CD4-positive, alpha-beta memory T cell (primary cell): Measurements from ENCODE around the gene FUOM. TPM values are rescaled to one million over a fixed set of nuclear protein-coding genes. Genes with fewer than 3 reads are reported as not detected.
"Not testable (repeated sequence)": the region's sequence is repeated elsewhere in the genome, so short reads cannot be mapped to it uniquely, and the experiment has no call there.

Experiments
- CTCF ChIA-PET: fragments of 350-600 bp; sonication (Branson Sonifier 250); formaldehyde crosslinking; loops from one replicate; lab custom pipeline; 2021; ENCODE audit warnings: inconsistent platforms; ENCODE audit not compliant: partially characterized antibody; lab: Charles Lee
- POLR2A ChIA-PET: fragments of 350-600 bp; sonication (Branson Sonifier 250); formaldehyde crosslinking; loops from one replicate; lab custom pipeline; 2021; ENCODE audit not compliant: partially characterized antibody; lab: Charles Lee
- DNase-seq, 5 donors: peaks; one replicate each; pipeline versions ENCODE4 v3.0.0 to v3.0.0-alpha.2; 2020 to 2022; ENCODE audit warnings: mixed read lengths in 1 of 5
- H3K27ac ChIP-seq: one replicate; pipeline ENCODE4 v1.7.0; 2013; ENCODE audit warnings: low read depth, low read length
- H3K27me3 ChIP-seq: 2 replicates; pipeline ENCODE4 v1.7.0; 2013; ENCODE audit warnings: mild to moderate bottlenecking, low read length, moderate library complexity; ENCODE audit not compliant: insufficient read depth
- H3K36me3 ChIP-seq: 2 replicates; pipeline ENCODE4 v1.7.0; 2013; ENCODE audit warnings: mild to moderate bottlenecking, low read length, moderate library complexity; ENCODE audit not compliant: insufficient read depth
- H3K4me1 ChIP-seq: 2 replicates; pipeline ENCODE4 v1.7.0; 2013; ENCODE audit warnings: mild to moderate bottlenecking, low read length, moderate library complexity; ENCODE audit not compliant: insufficient read depth
- H3K4me3 ChIP-seq, 2 donors: one replicate each; pipeline ENCODE4 v1.7.0; 2013; ENCODE audit warnings: low read length in 2 of 2, mild to moderate bottlenecking in 1 of 2
- H3K9me3 ChIP-seq, 2 donors: one replicate each; pipeline ENCODE4 v1.7.0; 2013; ENCODE audit warnings: low read length in 2 of 2, control low read depth in 1 of 2; ENCODE audit not compliant: control insufficient read depth in 1 of 2
- H3K27ac Mint-ChIP-seq, 7 donors: one replicate each; pipeline ENCODE4 v1.8.0; 2020 to 2021; ENCODE audit warnings: mixed read lengths in 7 of 7, mild to moderate bottlenecking in 6 of 7, inconsistent platforms in 3 of 7, moderate library complexity in 3 of 7
- H3K27me3 Mint-ChIP-seq, 2 donors: one replicate each; pipeline ENCODE4 v1.8.0; 2020 to 2021; ENCODE audit warnings: mixed read lengths in 2 of 2
- H3K36me3 Mint-ChIP-seq, 2 donors: one replicate each; pipeline ENCODE4 v1.8.0; 2020 to 2021; ENCODE audit warnings: mixed read lengths in 2 of 2, inconsistent platforms in 1 of 2, mild to moderate bottlenecking in 1 of 2
- H3K4me1 Mint-ChIP-seq, 4 donors: one replicate each; pipeline ENCODE4 v1.8.0; 2020 to 2021; ENCODE audit warnings: mixed read lengths in 4 of 4, mild to moderate bottlenecking in 1 of 4
- H3K4me3 Mint-ChIP-seq, 8 donors: one replicate each; pipeline ENCODE4 v1.8.0; 2020 to 2021; ENCODE audit warnings: mixed read lengths in 8 of 8, mild to moderate bottlenecking in 7 of 8, moderate library complexity in 6 of 8, inconsistent platforms in 3 of 8
- H3K9me3 Mint-ChIP-seq, 8 donors: one replicate each; pipeline ENCODE4 v1.8.0; 2020 to 2021; ENCODE audit warnings: mixed read lengths in 8 of 8, mild to moderate bottlenecking in 5 of 8, inconsistent platforms in 3 of 8, moderate library complexity in 1 of 8
- intact Hi-C: fragments of 100-400 bp; cut with micrococcal nuclease; formaldehyde crosslinking; loops from one replicate; pipeline ENCODE4 v1.15.1; 2023
- polyA plus RNA-seq, 2 donors: library from polyadenylated mRNA; unstranded; fragments of 300-500 nt; fragmentation: Illumina TruSeq; gene quantifications; one replicate each; pipeline ENCODE4 v1.2.3, GENCODE V29; 2021
- total RNA-seq, 2 experiments: library from RNA; stranded (reverse); gene quantifications; one replicate each; pipeline ENCODE4 v1.2.3, GENCODE V29; 2021

Gene FUOM
- total and polyA plus RNA-seq, 4 experiments from 2014 or later: 15.6 to 18.1 (median 16.7) TPM

DNA sequence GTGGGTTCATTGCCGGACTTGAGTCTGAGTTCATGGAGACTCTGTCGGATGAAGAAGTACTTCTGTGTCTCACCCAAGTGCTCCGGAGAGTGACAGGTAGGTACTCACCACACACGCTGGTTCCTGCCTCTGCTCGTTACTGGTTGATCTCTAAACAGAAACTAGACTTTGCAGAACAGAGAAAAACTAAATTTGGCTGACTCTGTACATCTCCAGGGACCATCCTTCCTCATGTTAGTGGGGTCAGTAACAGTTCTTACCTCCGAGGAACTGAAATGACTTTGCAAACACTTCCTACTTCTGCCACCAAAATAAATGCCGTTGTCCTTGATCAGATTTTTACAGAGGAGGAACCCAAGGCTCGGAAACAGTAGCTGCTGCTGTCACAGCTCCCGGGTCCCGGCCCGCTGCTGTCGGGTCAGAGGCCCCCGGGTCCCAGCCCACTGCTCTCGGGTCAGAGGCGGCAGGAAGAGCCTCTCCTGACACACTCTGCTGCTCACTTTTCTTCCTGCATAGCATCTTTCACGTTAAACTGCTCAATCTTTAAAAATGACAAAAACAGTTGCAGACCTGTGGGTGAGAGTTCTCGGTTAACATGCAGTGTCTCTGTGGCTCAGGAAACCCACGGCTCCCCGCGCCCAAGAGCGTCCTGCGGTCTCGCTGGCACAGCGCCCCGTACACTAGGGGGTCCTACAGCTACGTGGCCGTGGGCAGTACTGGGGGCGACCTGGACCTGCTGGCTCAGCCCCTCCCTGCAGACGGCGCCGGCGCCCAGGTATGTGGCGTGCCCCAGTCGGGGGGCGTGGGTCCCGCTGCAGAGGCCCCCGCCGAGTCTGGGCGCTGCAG is 31.4 kb upstream of the FUOM start:
- Mint-ChIP-seq H3K36me3 (peaks cover 4 to 7% of the 10 kb centered on the region in 2 donors), H3K27ac (peak overlapping the region; percentile 89 to 98 (median 94)), H3K4me1 (peaks cover 21 to 46% (median 33%) of the 10 kb centered on the region in 4 donors), H3K27me3 (no peaks in the 10 kb centered on the region), H3K4me3 (peak overlapping the region; percentile 79 to 93 (median 90)), H3K9me3 (peaks cover 0 to 2% (median 0%) of the 10 kb centered on the region in 8 donors)
- H3K27ac ChIP-seq: peak overlapping the region; percentile 47
- no peaks in the 10 kb centered on the region for H3K27me3 ChIP-seq
- peak; percentile 33 to 68 (median 40) for DNase-seq
- ChIA-PET CTCF (interaction anchor here (1.1 to 2.9 kb wide), 5 partner anchors 13 to 82 kb away, joined by 3 to 26 read pairs (median 6); no protein-coding TSS in a partner anchor), POLR2A (interaction anchor here (0.9 to 5.2 kb wide), 12 partner anchors 9 to 113 kb away, joined by 3 to 68 read pairs (median 4); partner anchors contain the start of genes CALY, ECHS1, FUOM and PAOX)
- intact Hi-C loops: loop anchor here (1.0 to 2.0 kb wide), 3 partner anchors 10 to 60 kb away; partner anchors contain the start of genes ECHS1 and PAOX
- no peaks in the 10 kb centered on the region for H3K9me3 ChIP-seq
- H3K4me3 ChIP-seq: peak overlapping the region; percentile 30 to 46
- H3K4me1 ChIP-seq: peaks cover 50% of the 10 kb centered on the region
- H3K36me3 ChIP-seq: no peaks in the 10 kb centered on the region

- no peaks in the 10 kb centered on the region for H3K27me3 ChIP-seq
- Mint-ChIP-seq H3K36me3 (peaks cover 4 to 7% of the 10 kb centered on the region in 2 donors), H3K27me3 (no peaks in the 10 kb centered on the region), H3K4me1 (peaks cover 21 to 41% (median 32%) of the 10 kb centered on the region in 4 donors), H3K27ac (peak overlapping the region; percentile 76 to 98 (median 94)), H3K9me3 (peaks cover 0 to 2% (median 0%) of the 10 kb centered on the region in 8 donors), H3K4me3 (peak overlapping the region; percentile 79 to 93 (median 90))
- peak overlapping the region; percentile 30 to 46 for H3K4me3 ChIP-seq
- H3K9me3 ChIP-seq: no peaks in the 10 kb centered on the region
- ChIA-PET CTCF (interaction anchor here (1.5 to 2.9 kb wide), 3 partner anchors 12 to 59 kb away, joined by 6 to 26 read pairs (median 7); no protein-coding TSS in a partner anchor), POLR2A (interaction anchor here (0.6 to 5.2 kb wide), 8 partner anchors 10 to 80 kb away, joined by 3 to 68 read pairs (median 13); partner anchors contain the start of genes CALY, ECHS1, FUOM and PAOX)
- H3K4me1 ChIP-seq: peaks cover 47% of the 10 kb centered on the region
- peak overlapping the region; percentile 47 for H3K27ac ChIP-seq
- peaks cover 4% of the 10 kb centered on the region for H3K36me3 ChIP-seq
- intact Hi-C loops: loop anchor here (2.0 kb wide), 1 partner anchor 16 kb away; the partner anchor contains the start of gene ECHS1
- DNase-seq: no peak
Observed at GRCh38 chr10:133388236-133388972, 30.6 kb upstream of the FUOM start.

DNA sequence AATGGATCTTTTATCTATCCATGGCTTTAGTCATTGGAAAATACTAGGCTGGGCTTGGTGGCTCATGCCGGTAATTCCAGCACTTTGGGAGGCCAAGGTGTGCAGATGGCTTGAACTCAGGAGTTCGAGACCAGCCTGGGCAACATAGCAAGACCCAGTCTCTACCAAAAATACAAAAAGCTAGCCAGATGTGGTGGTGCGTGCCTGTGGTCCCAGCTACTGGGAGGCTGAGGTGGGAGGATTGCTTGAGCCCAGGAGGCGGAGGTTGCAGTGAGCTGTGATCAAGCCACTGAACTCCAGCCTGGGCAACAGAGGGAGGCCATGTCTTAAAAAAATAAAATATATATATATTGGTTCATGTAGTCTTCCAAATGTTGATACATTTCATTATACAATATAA is 29.1 kb upstream of the FUOM start:
- H3K36me3 Mint-ChIP-seq, H3K27me3 ChIP-seq, H3K9me3 ChIP-seq, H3K4me3 ChIP-seq, H3K27ac Mint-ChIP-seq, POLR2A ChIA-PET, H3K27ac ChIP-seq, H3K9me3 Mint-ChIP-seq, H3K4me3 Mint-ChIP-seq, DNase-seq, intact Hi-C loops, H3K27me3 Mint-ChIP-seq, H3K36me3 ChIP-seq: not testable (repeated sequence)
- peaks cover 21 to 38% (median 30%) of the 10 kb centered on the region in 4 donors for H3K4me1 Mint-ChIP-seq
- peaks cover 37% of the 10 kb centered on the region for H3K4me1 ChIP-seq
- CTCF ChIA-PET: interaction anchor here (1.0 to 1.5 kb wide), 2 partner anchors 57 to 133 kb away, joined by 3 to 7 read pairs; no protein-coding TSS in a partner anchor

- Mint-ChIP-seq H3K4me3 (no peak overlapping the region), H3K36me3 (peaks cover 4 to 6% of the 10 kb centered on the region in 2 donors), H3K27ac (peak overlapping the region in 1 of 7 donors; percentile 59), H3K27me3 (no peaks in the 10 kb centered on the region), H3K9me3 (peaks cover 0 to 1% (median 0%) of the 10 kb centered on the region in 8 donors), H3K4me1 (peaks cover 14 to 21% (median 18%) of the 10 kb centered on the region in 4 donors)
- Histone ChIP-seq H3K36me3 (peaks cover 4% of the 10 kb centered on the region), H3K27me3 (no peaks in the 10 kb centered on the region), H3K9me3 (no peaks in the 10 kb centered on the region), H3K4me1 (peaks cover 20% of the 10 kb centered on the region), H3K27ac (no peak overlapping the region), H3K4me3 (no peak overlapping the region)
- intact Hi-C loops: no loop called here
- DNase-seq: no peak
- POLR2A ChIA-PET: no interaction called here
- CTCF ChIA-PET: interaction anchor here (1.1 kb wide), 1 partner anchor 56 kb away, joined by 6 read pairs; no protein-coding TSS in a partner anchor
Observed at GRCh38 chr10:133385214-133385613, 27.4 kb upstream of the FUOM start.

DNA sequence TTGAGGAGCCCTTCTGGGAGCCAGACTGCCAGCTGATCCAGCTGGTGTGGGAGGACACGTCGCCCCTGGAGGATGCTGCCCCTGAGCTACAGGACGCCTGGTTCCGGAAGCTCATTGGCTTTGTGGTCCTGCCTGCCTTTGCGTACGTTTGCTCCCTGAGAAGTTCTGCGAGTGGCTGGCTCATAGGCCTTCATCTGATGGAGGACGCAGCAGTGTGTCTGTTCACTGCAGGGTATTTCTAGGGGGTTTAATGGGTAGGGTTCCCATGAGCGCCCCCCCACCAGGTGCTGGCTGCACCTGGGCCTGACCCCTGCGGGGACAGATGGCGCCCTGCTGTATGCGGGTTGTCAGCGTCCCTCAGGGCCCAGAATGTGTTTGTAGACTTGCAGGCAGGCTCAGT is 26.3 kb upstream of the FUOM start:
- Histone ChIP-seq H3K27me3 (no peaks in the 10 kb centered on the region), H3K27ac (no peak overlapping the region), H3K36me3 (peaks cover 4% of the 10 kb centered on the region), H3K4me1 (peaks cover 15% of the 10 kb centered on the region), H3K4me3 (no peak overlapping the region), H3K9me3 (no peaks in the 10 kb centered on the region)
- Mint-ChIP-seq H3K27ac (peak overlapping the region in 1 of 7 donors; percentile 30), H3K27me3 (no peaks in the 10 kb centered on the region), H3K36me3 (peaks cover 4% of the 10 kb centered on the region in 2 donors), H3K4me1 (peaks cover 8 to 14% (median 10%) of the 10 kb centered on the region in 4 donors), H3K4me3 (no peak overlapping the region), H3K9me3 (no peaks in the 10 kb centered on the region)
- ChIA-PET CTCF (no interaction called here), POLR2A (no interaction called here)
- intact Hi-C loops: no loop called here
- DNase-seq: no peak

- Mint-ChIP-seq H3K36me3 (peaks cover 2 to 4% of the 10 kb centered on the region in 2 donors), H3K4me1 (peaks cover 4 to 9% (median 5%) of the 10 kb centered on the region in 4 donors), H3K4me3 (no peak overlapping the region), H3K27ac (peak overlapping the region in 1 of 7 donors; percentile 10), H3K9me3 (no peaks in the 10 kb centered on the region), H3K27me3 (no peaks in the 10 kb centered on the region)
- Histone ChIP-seq H3K27me3 (no peaks in the 10 kb centered on the region), H3K36me3 (peaks cover 4% of the 10 kb centered on the region), H3K27ac (no peak overlapping the region), H3K4me1 (peaks cover 10% of the 10 kb centered on the region), H3K9me3 (no peaks in the 10 kb centered on the region), H3K4me3 (no peak overlapping the region)
- POLR2A ChIA-PET: no interaction called here
- CTCF ChIA-PET: no interaction called here
- intact Hi-C loops: no loop called here
- no peak for DNase-seq
Observed at GRCh38 chr10:133383551-133383950, 25.7 kb upstream of the FUOM start.
